Stomach (tissue), 9 donors: ENCODE results near the gene PITPNB. TPM values are rescaled to one million over a fixed set of nuclear protein-coding genes. Genes with fewer than 3 reads are reported as not detected.

Experiments
- DNase-seq, 2 donors: peaks; one replicate each; pipeline versions ENCODE4 v3.0.0 to v3.0.0-alpha.2; 2013 to 2019
- H3K27ac ChIP-seq, 5 donors: fragments of 200-600 bp in 4 of 5; sonication (generic) in 4 of 5; one replicate each; pipeline ENCODE4 v1.5.1; 2013 to 2019; ENCODE audit warnings: mild to moderate bottlenecking in 1 of 5, moderate library complexity in 1 of 5
- H3K27me3 ChIP-seq, 3 donors: fragments of 200-600 bp; sonication (generic); one replicate each; pipeline ENCODE4 v1.5.1; 2017 to 2019; ENCODE audit warnings: mixed run types in 1 of 3
- H3K36me3 ChIP-seq, 4 donors: fragments of 200-600 bp; sonication (generic); 1 replicate in 3 of 4; 2 replicates in 1 of 4; pipeline ENCODE4 v1.5.1; 2016 to 2019
- H3K4me1 ChIP-seq, 4 donors: fragments of 200-600 bp; sonication (generic); one replicate each; pipeline ENCODE4 v1.5.1; 2016 to 2019
- H3K4me3 ChIP-seq, 4 donors: fragments of 200-600 bp; sonication (generic) in 3 of 4; one replicate each; pipeline ENCODE4 v1.5.1; 2016 to 2019; ENCODE audit warnings: mild to moderate bottlenecking in 1 of 4
- H3K9me3 ChIP-seq, 4 donors: fragments of 200-600 bp; sonication (generic); one replicate each; pipeline ENCODE4 v1.5.1; 2016 to 2019
- CTCF ChIP-seq, 7 experiments: fragments of 450-650 bp in 4 of 7; fragments of 200-600 bp in 3 of 7; sonication (generic) in 3 of 7; IDR thresholded peaks; one replicate each; pipeline ENCODE4 v1.5.1; 2016 to 2019; ENCODE audit warnings: antibody characterized with exemption in 7 of 7, control low read depth in 2 of 7, mild to moderate bottlenecking in 1 of 7
- EP300 ChIP-seq: sonication (generic); formaldehyde crosslinking; IDR thresholded peaks from one replicate; pipeline ENCODE4 v1.6.1; 2017; ENCODE audit warnings: antibody characterized with exemption
- POLR2A ChIP-seq, 4 donors: fragments of 450-650 bp; IDR thresholded peaks; one replicate each; pipeline ENCODE4 v1.6.1; 2016; ENCODE audit warnings: antibody characterized with exemption in 4 of 4, control low read depth in 2 of 4, mild to moderate bottlenecking in 1 of 4, moderate library complexity in 1 of 4
- POLR2AphosphoS5 ChIP-seq, 3 donors: sonication (generic); formaldehyde crosslinking; IDR thresholded peaks; one replicate each; pipeline ENCODE4 v1.6.1; 2016; ENCODE audit warnings: antibody characterized with exemption in 3 of 3
- WGBS, 5 donors: extraction: QIAGEN DNeasy Blood & Tissue Kit in 3 of 5; methylation state at CpG; one replicate each; pipeline versions ENCODE4 v1.1.5 to v1.1.7; 2013 to 2018; 5-methylcytosine and 5-hydroxymethylcytosine counted together
- intact Hi-C: fragments of 100-400 bp; cut with DNase I; formaldehyde crosslinking; loops from one replicate; pipeline ENCODE4 v1.15.1; 2023; ENCODE audit warnings: low total_unique reads
- polyA plus RNA-seq, 3 donors: library from polyadenylated mRNA; stranded (reverse); fragments of 200-250 nt; gene quantifications; one replicate each; pipeline ENCODE4 v1.2.3, GENCODE V29; 2013
- total RNA-seq, 5 donors: library from RNA; depleted of rRNA; stranded (reverse); fragments of >200 nt; gene quantifications; one replicate each; pipeline versions ENCODE4 v1.1.0 to v1.2.3, GENCODE V29; 2014 to 2016
- donor health status: healthy with polysubstance abuse.
- donor health status: Bipolar disorder and iron deficiency.
- donor health status: healthy.

Gene PITPNB
- total and polyA plus RNA-seq, 8 donors, result 6.7 to 91.6 (median 29.9) TPM

- intact Hi-C loops, result no loop called here
- no peaks in the 10 kb centered on the region for H3K9me3 ChIP-seq
- no peak overlapping the region for H3K27ac ChIP-seq
- no peak for TF ChIP-seq CTCF (IDR thresholded peaks at IDR 0.05)
- TF ChIP-seq POLR2AphosphoS5 (IDR thresholded peaks at IDR 0.05), result no peak
- no peak for TF ChIP-seq EP300
- TF ChIP-seq POLR2A (IDR thresholded peaks at IDR 0.05), result no peak
- 85 to 91% (median 88%) methylated on average over 19 to 20 of the region's 20 CpGs for WGBS, 5 donors
- no peaks in the 10 kb centered on the region for H3K36me3 ChIP-seq
- DNase-seq, result no peak
- no peaks in the 10 kb centered on the region for H3K4me1 ChIP-seq
- H3K4me3 ChIP-seq, result no peak overlapping the region
- no peaks in the 10 kb centered on the region for H3K27me3 ChIP-seq
Measured at GRCh38 chr22:27834364-27835185, 84.5 kb downstream of the PITPNB start.

- Histone ChIP-seq H3K27me3 (no peaks in the 10 kb centered on the region), H3K4me1 (no peaks in the 10 kb centered on the region), H3K27ac (no peak overlapping the region), H3K36me3 (no peaks in the 10 kb centered on the region), H3K9me3 (no peaks in the 10 kb centered on the region), H3K4me3 (no peak overlapping the region)
- TF ChIP-seq CTCF (IDR thresholded peaks at IDR 0.05) (no peak), EP300 (no peak), POLR2A (IDR thresholded peaks at IDR 0.05) (no peak), POLR2AphosphoS5 (IDR thresholded peaks at IDR 0.05) (no peak)
- no peak for DNase-seq
- 36 to 93% (median 89%) methylated on average over 2 of the region's 2 CpGs for WGBS, 5 donors
- intact Hi-C loops, result no loop called here
Measured at GRCh38 chr22:27833803-27834202, 85.3 kb downstream of the PITPNB start.

- Histone ChIP-seq H3K27me3 (no peaks in the 10 kb centered on the region), H3K4me1 (no peaks in the 10 kb centered on the region), H3K4me3 (no peak overlapping the region), H3K9me3 (no peaks in the 10 kb centered on the region), H3K27ac (no peak overlapping the region), H3K36me3 (no peaks in the 10 kb centered on the region)
- intact Hi-C loops, result no loop called here
- DNase-seq, result no peak
- WGBS, 5 donors, result 88 to 95% (median 93%) methylated on average over 2 to 7 of the region's 7 CpGs
- TF ChIP-seq POLR2A (IDR thresholded peaks at IDR 0.05) (no peak), POLR2AphosphoS5 (IDR thresholded peaks at IDR 0.05) (no peak), EP300 (no peak), CTCF (IDR thresholded peaks at IDR 0.05) (no peak)
Measured at GRCh38 chr22:27832606-27833005, 86.5 kb downstream of the PITPNB start.

- intact Hi-C loops, result no loop called here
- WGBS, 5 donors, result 75 to 96% (median 84%) methylated on average over 3 of the region's 3 CpGs
Measured at GRCh38 chr22:27829620-27830019, 89.4 kb downstream of the PITPNB start.

More at GRCh38 chr22:27829620-27830019, 89.4 kb downstream of the PITPNB start:
- Histone ChIP-seq H3K36me3 (no peaks in the 10 kb centered on the region), H3K27ac (no peak overlapping the region), H3K4me1 (no peaks in the 10 kb centered on the region), H3K9me3 (no peaks in the 10 kb centered on the region), H3K27me3 (no peaks in the 10 kb centered on the region), H3K4me3 (no peak overlapping the region)
- no peak for DNase-seq
- TF ChIP-seq CTCF (IDR thresholded peaks at IDR 0.05) (no peak), EP300 (no peak), POLR2AphosphoS5 (IDR thresholded peaks at IDR 0.05) (no peak), POLR2A (IDR thresholded peaks at IDR 0.05) (no peak)
